Smooth muscle cell (in vitro differentiated cells): ENCODE data around the gene HTRA1. TPM values are rescaled to one million over a fixed set of nuclear protein-coding genes. Genes with fewer than 3 reads are reported as not detected.

Source experiments
- DNase-seq: peaks from one replicate; lab custom pipeline; 2025; ENCODE audit not compliant: unreplicated experiment; lab: John Stamatoyannopoulos, UW
- H2AFZ ChIP-seq: fragments of 200-600 bp; sonication (generic); 2 replicates; pipeline ENCODE4 v1.6.0; 2016; ENCODE audit warnings: antibody characterized with exemption, low read depth, mild to moderate bottlenecking
- H3F3A ChIP-seq: fragments of 200-600 bp; sonication (generic); 2 replicates; pipeline ENCODE4 v1.6.0; 2017; ENCODE audit warnings: antibody characterized with exemption, low read depth
- H3K27ac ChIP-seq: fragments of 200-600 bp; sonication (generic); 2 replicates; pipeline ENCODE4 v1.5.1; 2016; ENCODE audit warnings: low read depth, mild to moderate bottlenecking
- H3K27me3 ChIP-seq: fragments of 200-600 bp; sonication (generic); 2 replicates; pipeline ENCODE4 v1.6.1; 2016; ENCODE audit warnings: low read depth, mild to moderate bottlenecking
- H3K36me3 ChIP-seq: fragments of 200-600 bp; sonication (generic); 2 replicates; pipeline ENCODE4 v1.5.1; 2016; ENCODE audit warnings: low read depth
- H3K4me1 ChIP-seq: fragments of 200-600 bp; sonication (generic); 2 replicates; pipeline ENCODE4 v1.5.1; 2016; ENCODE audit warnings: low read depth
- H3K4me2 ChIP-seq: fragments of 200-600 bp; sonication (generic); 2 replicates; pipeline ENCODE4 v1.6.0; 2016; ENCODE audit warnings: mild to moderate bottlenecking
- H3K4me3 ChIP-seq: fragments of 200-600 bp; sonication (generic); 2 replicates; pipeline ENCODE4 v1.5.1; 2016; ENCODE audit warnings: mild to moderate bottlenecking
- H3K79me2 ChIP-seq: fragments of 200-600 bp; sonication (generic); 2 replicates; pipeline ENCODE4 v1.6.0; 2016; ENCODE audit warnings: low read depth, mild to moderate bottlenecking
- H3K9ac ChIP-seq: fragments of 200-600 bp; sonication (generic); 2 replicates; pipeline ENCODE4 v1.6.0; 2016; ENCODE audit warnings: low read depth
- H3K9me3 ChIP-seq: fragments of 200-600 bp; sonication (generic); replicated peaks from 2 replicates; pipeline ENCODE4 v1.5.1; 2016; ENCODE audit warnings: low read depth
- H4K20me1 ChIP-seq: fragments of 200-600 bp; sonication (generic); 2 replicates; pipeline ENCODE4 v1.6.0; 2016; ENCODE audit warnings: low read depth
- CTCF ChIP-seq: fragments of 200-600 bp; sonication (generic); IDR thresholded peaks from 2 replicates; pipeline ENCODE4 v1.5.1; 2017; ENCODE audit warnings: borderline replicate concordance, mild to moderate bottlenecking, antibody characterized with exemption; ENCODE audit not compliant: insufficient read depth, poor library complexity, severe bottlenecking
- WGBS: methylation state at CpG from one replicate; pipeline ENCODE4 v1.1.7; 2016; ENCODE audit warnings: low lambda C conversion rate; 5-methylcytosine and 5-hydroxymethylcytosine counted together
- polyA plus RNA-seq: library from polyadenylated mRNA; unstranded; fragments of >200 nt; fragmentation: Nextera tagmentation; extraction: Ambion mirVana; gene quantifications from 2 replicates; pipeline ENCODE4 v1.2.1, GENCODE V29; 2016
- total RNA-seq: library from RNA; depleted of rRNA; stranded (reverse); fragments of >200 nt; gene quantifications from 2 replicates; pipeline ENCODE4 v1.2.3, GENCODE V29; 2014

HTRA1 gene
- total and polyA plus RNA-seq, 2 experiments from 2014 or later, result 175 to 257 TPM

- Histone ChIP-seq H3K9ac (no peak overlapping the region), H3K27ac (no peak overlapping the region), H3K4me2 (no peak overlapping the region)
Observed at GRCh38 chr10:122498521-122498920, 37.2 kb downstream of the HTRA1 start.

GRCh38 chr10:122499012-122499411 lies 37.7 kb downstream of the HTRA1 start:
- Histone ChIP-seq H3F3A (no peaks in the 10 kb centered on the region), H3K27me3 (no peaks in the 10 kb centered on the region), H3K9ac (no peak overlapping the region), H2AFZ (no peak overlapping the region), H3K4me1 (no peaks in the 10 kb centered on the region), H3K79me2 (no peaks in the 10 kb centered on the region), H4K20me1 (no peaks in the 10 kb centered on the region), H3K36me3 (no peaks in the 10 kb centered on the region), H3K27ac (no peak overlapping the region), H3K9me3 (no peaks in the 10 kb centered on the region), H3K4me2 (no peak overlapping the region), H3K4me3 (no peak overlapping the region)
- no peak for TF ChIP-seq CTCF
- DNase-seq, result no peak
- WGBS, result 91% methylated on average over 8 of the region's 8 CpGs

More at GRCh38 chr10:122498521-122498920, 37.2 kb downstream of the HTRA1 start:
- no peaks in the 10 kb centered on the region for H3K9me3 ChIP-seq
- no peaks in the 10 kb centered on the region for H3K36me3 ChIP-seq
- DNase-seq, result no peak
- WGBS, result 87% methylated on average over 5 of the region's 5 CpGs
- H4K20me1 ChIP-seq, result no peaks in the 10 kb centered on the region
- no peak overlapping the region for H3K4me3 ChIP-seq
- H3K79me2 ChIP-seq, result no peaks in the 10 kb centered on the region
- H3K27me3 ChIP-seq, result no peaks in the 10 kb centered on the region
- H2AFZ ChIP-seq, result no peak overlapping the region
- TF ChIP-seq CTCF, result no peak
- H3K4me1 ChIP-seq, result no peaks in the 10 kb centered on the region
- H3F3A ChIP-seq, result no peaks in the 10 kb centered on the region

DNA sequence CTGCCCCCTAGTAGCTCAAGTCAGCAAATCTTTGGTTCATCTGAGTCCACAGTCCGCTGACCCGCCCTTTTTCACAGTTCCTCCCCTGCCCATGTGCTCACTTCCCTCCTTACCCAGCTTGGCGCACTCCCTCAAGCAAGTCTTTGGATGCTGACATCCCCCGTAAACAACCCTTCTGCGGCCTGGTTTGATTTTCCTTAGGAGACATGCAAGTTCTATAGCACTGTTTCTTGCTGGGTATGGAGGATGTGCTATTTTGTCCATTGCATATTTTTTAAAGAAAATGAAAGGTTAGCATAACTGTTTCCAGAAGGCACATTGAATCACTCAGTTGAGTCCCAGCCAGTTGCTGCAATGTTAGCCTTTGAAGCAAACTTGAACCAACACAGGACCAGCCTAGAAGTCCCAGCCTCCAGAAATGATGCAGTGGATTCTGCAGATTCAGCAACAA lies 38.2 kb downstream of the HTRA1 start:
- Histone ChIP-seq H3K9me3 (no peaks in the 10 kb centered on the region), H4K20me1 (no peaks in the 10 kb centered on the region), H2AFZ (no peak overlapping the region), H3K4me1 (no peaks in the 10 kb centered on the region), H3K9ac (no peak overlapping the region), H3K27me3 (no peaks in the 10 kb centered on the region), H3F3A (no peaks in the 10 kb centered on the region), H3K27ac (no peak overlapping the region), H3K4me3 (no peak overlapping the region), H3K79me2 (no peaks in the 10 kb centered on the region), H3K4me2 (no peak overlapping the region), H3K36me3 (no peaks in the 10 kb centered on the region)
- no peak for TF ChIP-seq CTCF
- no peak for DNase-seq
- 76% methylated on average over 5 of the region's 5 CpGs for WGBS

GRCh38 chr10:122500194-122500593 lies 38.8 kb downstream of the HTRA1 start:
- no peaks in the 10 kb centered on the region for H3K4me1 ChIP-seq
- no peak overlapping the region for H3K27ac ChIP-seq
- no peak overlapping the region for H3K4me3 ChIP-seq
- no peaks in the 10 kb centered on the region for H4K20me1 ChIP-seq
- no peak overlapping the region for H3K9ac ChIP-seq
- no peaks in the 10 kb centered on the region for H3K9me3 ChIP-seq
- H3K79me2 ChIP-seq, result no peaks in the 10 kb centered on the region
- no peak for TF ChIP-seq CTCF
- H3K36me3 ChIP-seq, result no peaks in the 10 kb centered on the region
- WGBS, result 76% methylated on average over 5 of the region's 5 CpGs
- DNase-seq, result no peak
- no peaks in the 10 kb centered on the region for H3F3A ChIP-seq
- no peaks in the 10 kb centered on the region for H3K27me3 ChIP-seq
- no peak overlapping the region for H3K4me2 ChIP-seq
- H2AFZ ChIP-seq, result no peak overlapping the region
